Natural killer cell (primary cell): ENCODE measurements around the gene TRIM69. TPM values are rescaled to one million over a fixed set of nuclear protein-coding genes. Genes with fewer than 3 reads are reported as not detected.
"Not testable (repeated sequence)": the region's sequence is repeated elsewhere in the genome, so short reads cannot be mapped to it uniquely, and the experiment has no call there.

ENCODE experiments used
- ATAC-seq, 3 donors: fragments of 150-1000 bp in 2 of 3; fragments of 200-7000 bp in 1 of 3; cut with Tn5 transposase; 1 replicate in 1 of 3; 2 replicates in 2 of 3; pipeline ENCODE4 v1.10.0; 2021; ENCODE audit warnings: mild to moderate bottlenecking in 2 of 3, moderate library complexity in 2 of 3
- DNase-seq, 2 donors: peaks; one replicate each; pipeline versions ENCODE4 v3.0.0 to v3.0.0-alpha.2; 2013 to 2021; ENCODE audit warnings: mixed read lengths in 1 of 2
- H3K27ac ChIP-seq: one replicate; pipeline ENCODE4 v1.5.1; 2013; ENCODE audit warnings: mild to moderate bottlenecking, low read length
- H3K27me3 ChIP-seq: one replicate; pipeline ENCODE4 v1.6.1; 2013; ENCODE audit warnings: low read length; ENCODE audit not compliant: control insufficient read depth, insufficient read depth
- H3K36me3 ChIP-seq: one replicate; pipeline ENCODE4 v1.6.1; 2013; ENCODE audit warnings: low read length; ENCODE audit not compliant: control insufficient read depth, insufficient read depth
- H3K4me1 ChIP-seq: one replicate; pipeline ENCODE4 v1.6.1; 2013; ENCODE audit warnings: low read length; ENCODE audit not compliant: control insufficient read depth, insufficient read depth
- H3K4me3 ChIP-seq: one replicate; pipeline ENCODE4 v1.5.1; 2013; ENCODE audit warnings: low read length
- H3K9me3 ChIP-seq: one replicate; pipeline ENCODE4 v1.6.1; 2013; ENCODE audit warnings: low read length; ENCODE audit not compliant: control insufficient read depth, insufficient read depth
- H3K27ac Mint-ChIP-seq, 2 donors: one replicate each; pipeline ENCODE4 v1.8.0; 2022; ENCODE audit warnings: mild to moderate bottlenecking in 2 of 2, mixed read lengths in 2 of 2, moderate library complexity in 1 of 2
- H3K27me3 Mint-ChIP-seq, 2 donors: one replicate each; pipeline ENCODE4 v1.8.0; 2022; ENCODE audit warnings: low read depth in 2 of 2, mixed read lengths in 2 of 2
- H3K36me3 Mint-ChIP-seq: one replicate; pipeline ENCODE4 v1.8.0; 2022; ENCODE audit warnings: mixed read lengths
- H3K4me1 Mint-ChIP-seq, 2 donors: one replicate each; pipeline ENCODE4 v1.8.0; 2022; ENCODE audit warnings: mixed read lengths in 2 of 2
- H3K4me3 Mint-ChIP-seq: one replicate; pipeline ENCODE4 v1.8.0; 2022; ENCODE audit warnings: mild to moderate bottlenecking, moderate library complexity, mixed read lengths
- H3K9me3 Mint-ChIP-seq, 2 donors: one replicate each; pipeline ENCODE4 v1.8.0; 2022; ENCODE audit warnings: mixed read lengths in 2 of 2
- WGBS: methylation state at CpG from one replicate; pipeline ENCODE4 v1.1.7; 2013; ENCODE audit warnings: missing lambda C conversion rate; ENCODE audit not compliant: insufficient coverage; 5-methylcytosine and 5-hydroxymethylcytosine counted together
- intact Hi-C: fragments of 100-400 bp; cut with micrococcal nuclease; formaldehyde crosslinking; loops from one replicate; pipeline ENCODE4 v1.14.2; 2022
- total RNA-seq, 4 donors: library from RNA; stranded (reverse); fragments of 120-200 nt in 1 of 4; gene quantifications; one replicate each; pipeline versions ENCODE4 v1.2.3 to v1.2.4, GENCODE V29; 2013 to 2022
- TF ChIP-seq, protein P1 (sequence below): fragments of 200-600 bp; IDR thresholded peaks from one replicate; pipeline ENCODE4 v1.8.0; 2022; ENCODE audit warnings: antibody characterized with exemption

The TRIM69 gene
- total RNA-seq, 3 donors from 2014 or later (not counting 1 experiment from before 2014, with no cell fraction given), result 14.2 to 20.1 (median 16.3) TPM

DNA sequence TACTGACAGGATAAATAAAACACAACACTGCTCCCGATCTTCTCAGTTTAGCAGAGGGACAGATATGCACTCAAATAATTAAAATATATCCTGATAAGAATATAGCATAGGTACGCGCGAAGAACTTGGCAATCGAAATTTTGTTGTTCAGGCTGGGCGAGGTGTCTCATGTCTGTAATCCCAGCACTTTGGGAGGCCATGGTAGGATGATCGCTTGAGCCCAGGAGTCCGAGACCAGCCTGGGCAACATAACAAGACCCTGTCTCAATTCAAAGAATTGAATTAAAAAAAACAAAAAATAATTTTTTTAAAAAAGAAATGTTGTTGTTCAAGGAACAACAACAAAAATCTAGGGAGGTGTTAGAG lies 17.4 kb upstream of the TRIM69 start:
- Mint-ChIP-seq H3K27ac (peak overlapping the region; percentile 92 to 100), H3K4me1 (peaks cover 81 to 90% of the 10 kb centered on the region in 2 donors), H3K9me3 (no peaks in the 10 kb centered on the region), H3K36me3 (peaks cover 56% of the 10 kb centered on the region), H3K27me3 (no peaks in the 10 kb centered on the region), H3K4me3 (peak overlapping the region; percentile 100)
- DNase-seq, result peak in 1 of 2 donors; percentile 37
- WGBS, result 83% methylated on average over 7 of the region's 8 CpGs
- Histone ChIP-seq H3K27me3 (no peaks in the 10 kb centered on the region), H3K36me3 (peaks cover 60% of the 10 kb centered on the region), H3K4me3 (no peak overlapping the region), H3K4me1 (peaks cover 83% of the 10 kb centered on the region), H3K27ac (peak overlapping the region; percentile 87), H3K9me3 (no peaks in the 10 kb centered on the region)
- no peak for ATAC-seq
- TF ChIP-seq, protein P1, sequence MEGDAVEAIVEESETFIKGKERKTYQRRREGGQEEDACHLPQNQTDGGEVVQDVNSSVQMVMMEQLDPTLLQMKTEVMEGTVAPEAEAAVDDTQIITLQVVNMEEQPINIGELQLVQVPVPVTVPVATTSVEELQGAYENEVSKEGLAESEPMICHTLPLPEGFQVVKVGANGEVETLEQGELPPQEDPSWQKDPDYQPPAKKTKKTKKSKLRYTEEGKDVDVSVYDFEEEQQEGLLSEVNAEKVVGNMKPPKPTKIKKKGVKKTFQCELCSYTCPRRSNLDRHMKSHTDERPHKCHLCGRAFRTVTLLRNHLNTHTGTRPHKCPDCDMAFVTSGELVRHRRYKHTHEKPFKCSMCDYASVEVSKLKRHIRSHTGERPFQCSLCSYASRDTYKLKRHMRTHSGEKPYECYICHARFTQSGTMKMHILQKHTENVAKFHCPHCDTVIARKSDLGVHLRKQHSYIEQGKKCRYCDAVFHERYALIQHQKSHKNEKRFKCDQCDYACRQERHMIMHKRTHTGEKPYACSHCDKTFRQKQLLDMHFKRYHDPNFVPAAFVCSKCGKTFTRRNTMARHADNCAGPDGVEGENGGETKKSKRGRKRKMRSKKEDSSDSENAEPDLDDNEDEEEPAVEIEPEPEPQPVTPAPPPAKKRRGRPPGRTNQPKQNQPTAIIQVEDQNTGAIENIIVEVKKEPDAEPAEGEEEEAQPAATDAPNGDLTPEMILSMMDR, result no peak
- intact Hi-C loops, result loop anchor here (1.0 to 10.0 kb wide), 2 partner anchors 8 to 866 kb away; partner anchors contain the start of genes B2M, BLOC1S6 and PATL2

DNA sequence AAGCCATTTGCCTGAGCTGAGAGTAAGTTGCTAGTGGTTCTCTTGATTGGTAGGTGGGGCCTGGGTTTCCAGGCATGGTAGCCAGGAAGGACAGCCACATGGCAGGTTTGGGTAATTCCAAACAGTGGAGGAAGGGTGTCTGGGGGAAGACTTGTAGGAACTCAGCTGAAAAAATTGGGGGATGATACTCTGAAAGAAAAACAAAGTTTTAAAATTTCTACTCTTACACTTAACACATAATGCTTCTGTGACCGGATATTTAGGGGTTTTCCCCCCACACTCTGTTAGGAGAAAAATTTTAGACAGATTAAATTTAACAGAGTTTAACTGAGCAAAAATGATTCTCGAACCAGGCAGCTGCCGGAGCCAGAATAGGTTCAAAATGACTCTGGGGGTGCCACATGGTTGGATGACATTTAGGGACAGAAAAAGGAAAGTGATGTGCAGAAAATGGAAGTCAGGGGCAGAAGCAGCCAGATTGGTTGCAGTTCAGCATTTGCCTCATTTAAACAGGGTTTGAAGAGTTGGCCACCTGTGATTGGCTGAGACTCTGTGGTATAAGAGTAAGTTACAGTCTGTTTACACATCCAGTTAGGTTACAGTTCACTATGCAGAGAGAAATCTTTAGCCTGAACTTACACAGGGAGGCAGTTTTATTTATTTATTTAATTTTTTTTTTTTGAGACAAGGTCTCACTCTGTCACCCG lies 16.9 kb upstream of the TRIM69 start:
- WGBS, result 31% methylated on average over 3 of the region's 4 CpGs
- peak in 1 of 2 donors; percentile 84 for DNase-seq
- peak; percentile 41 to 59 (median 46) for ATAC-seq
- H3K27me3 Mint-ChIP-seq, result no peaks in the 10 kb centered on the region
- peaks cover 50% of the 10 kb centered on the region for H3K36me3 Mint-ChIP-seq
- Histone ChIP-seq H3K36me3 (peaks cover 55% of the 10 kb centered on the region), H3K9me3 (no peaks in the 10 kb centered on the region), H3K27me3 (no peaks in the 10 kb centered on the region), H3K27ac (peak overlapping the region; percentile 87), H3K4me3 (no peak overlapping the region), H3K4me1 (peaks cover 86% of the 10 kb centered on the region)
- TF ChIP-seq, protein P1, result no peak
- intact Hi-C loops, result loop anchor here (1.0 to 10.0 kb wide), 2 partner anchors 8 to 865 kb away; partner anchors contain the start of genes B2M, BLOC1S6 and PATL2
- H3K4me1 Mint-ChIP-seq, result peaks cover 82 to 90% of the 10 kb centered on the region in 2 donors
- H3K9me3 Mint-ChIP-seq, result no peaks in the 10 kb centered on the region
- H3K4me3 Mint-ChIP-seq, result peak overlapping the region; percentile 100
- peak overlapping the region; percentile 92 to 100 for H3K27ac Mint-ChIP-seq

DNA sequence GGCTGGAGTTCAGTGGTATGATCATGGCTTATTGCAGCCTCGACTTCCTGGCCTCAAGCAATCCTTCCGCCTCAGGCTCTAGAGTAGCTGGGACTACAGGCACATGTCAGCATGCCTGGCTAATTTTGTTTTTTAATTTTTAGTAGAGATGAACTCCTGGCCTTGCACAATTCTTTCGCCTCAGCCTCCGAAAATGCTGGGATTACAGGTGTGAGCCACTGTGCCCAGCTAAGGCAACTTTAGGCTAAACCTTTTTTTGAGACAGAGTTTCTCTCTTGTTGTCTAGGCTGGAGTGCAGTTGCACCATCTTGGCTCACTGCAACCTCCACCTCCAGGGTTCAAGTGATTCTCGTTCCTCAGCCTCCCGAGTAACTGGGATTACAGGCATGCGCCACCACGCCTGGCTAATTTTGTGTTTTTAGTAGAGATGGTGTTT lies 16.3 kb upstream of the TRIM69 start:
- not testable (repeated sequence) for H3K4me3 ChIP-seq, DNase-seq
- H3K4me3 Mint-ChIP-seq, result peak overlapping the region; percentile 80

DNA sequence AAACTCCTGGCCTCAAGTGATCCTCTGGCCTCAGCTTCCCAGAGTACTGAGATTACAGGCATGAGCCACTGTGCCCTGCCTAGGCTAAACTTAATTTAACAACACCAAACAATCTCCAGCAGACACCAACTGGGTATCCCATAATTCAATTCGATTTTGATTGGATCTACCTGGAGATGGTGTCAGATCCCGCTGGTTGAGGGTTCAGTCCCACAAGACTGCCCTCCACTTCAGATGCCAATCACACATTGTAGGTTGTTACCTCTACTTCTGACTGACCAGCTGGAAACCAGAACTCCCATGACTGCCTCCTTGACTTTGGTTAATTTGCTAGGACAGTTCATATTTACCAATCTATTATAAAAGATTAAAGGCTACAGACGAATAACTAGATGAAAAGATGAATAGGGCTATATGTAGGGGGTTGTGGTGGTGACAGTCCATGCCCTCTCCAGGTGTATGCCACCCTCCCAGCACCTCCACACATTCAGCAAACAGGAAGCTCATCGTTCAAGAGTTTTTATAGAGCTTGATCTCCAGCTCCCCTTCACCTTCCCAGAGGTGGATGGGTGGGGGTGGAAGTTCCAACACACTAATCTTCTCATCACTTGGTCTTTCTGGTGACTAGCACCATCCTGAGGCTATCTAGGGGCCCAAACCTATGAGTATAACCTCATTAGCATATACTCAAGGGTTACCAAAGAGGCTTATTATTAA lies 15.7 kb upstream of the TRIM69 start:
- H3K27me3 Mint-ChIP-seq, result no peaks in the 10 kb centered on the region
- DNase-seq (peak in 1 of 2 donors; percentile 58), ATAC-seq (peak in 2 of 3 donors; percentile 5 to 7)
- H3K27ac Mint-ChIP-seq, result peak overlapping the region; percentile 92 to 100
- no peaks in the 10 kb centered on the region for H3K27me3 ChIP-seq
- peaks cover 39% of the 10 kb centered on the region for H3K36me3 Mint-ChIP-seq
- H3K4me3 ChIP-seq, result no peak overlapping the region
- TF ChIP-seq, protein P1, result no peak
- intact Hi-C loops, result no loop called here
- H3K4me1 ChIP-seq, result peaks cover 88% of the 10 kb centered on the region
- no peaks in the 10 kb centered on the region for H3K9me3 Mint-ChIP-seq
- peaks cover 43% of the 10 kb centered on the region for H3K36me3 ChIP-seq
- H3K4me3 Mint-ChIP-seq, result peak overlapping the region; percentile 80
- no peaks in the 10 kb centered on the region for H3K9me3 ChIP-seq
- WGBS, result 86% methylated on average over 2 of the region's 4 CpGs
- H3K4me1 Mint-ChIP-seq, result peaks cover 82 to 89% of the 10 kb centered on the region in 2 donors
- peak overlapping the region; percentile 87 for H3K27ac ChIP-seq

More for the DNA sequence above, 16.3 kb upstream of the TRIM69 start:
- peak overlapping the region; percentile 92 to 100 for H3K27ac Mint-ChIP-seq
- Histone ChIP-seq H3K36me3 (peaks cover 49% of the 10 kb centered on the region), H3K27ac (peak overlapping the region; percentile 87), H3K4me1 (peaks cover 88% of the 10 kb centered on the region)
- not testable (repeated sequence) for H3K9me3 Mint-ChIP-seq, H3K27me3 ChIP-seq, H3K27me3 Mint-ChIP-seq, H3K9me3 ChIP-seq, ATAC-seq
- 80% methylated on average over 8 of the region's 8 CpGs for WGBS
- H3K36me3 Mint-ChIP-seq, result peaks cover 45% of the 10 kb centered on the region
- H3K4me1 Mint-ChIP-seq, result peaks cover 82 to 89% of the 10 kb centered on the region in 2 donors
- intact Hi-C loops, result loop anchor here (1.0 to 10.0 kb wide), 2 partner anchors 9 to 865 kb away; partner anchors contain the start of genes B2M, BLOC1S6 and PATL2
